C4-2B (cell line): ENCODE results near the gene TMEM40.

Source experiments
- CTCF ChIP-seq: fragments of 450-650 bp; conservative IDR thresholded peaks from 2 replicates; pipeline ENCODE4 v1.5.1; 2017; ENCODE audit warnings: mild to moderate bottlenecking
- ZFX ChIP-seq: fragments of 450-650 bp; IDR thresholded peaks from 2 replicates; pipeline ENCODE4 v1.6.1; 2017

GRCh38 chr3:12785096-12785495 is 26.0 kb upstream of the TMEM40 start:
- TF ChIP-seq CTCF = no peak
- no peak for TF ChIP-seq ZFX
